Measurements from ENCODE around the gene MAPT.

DNA sequence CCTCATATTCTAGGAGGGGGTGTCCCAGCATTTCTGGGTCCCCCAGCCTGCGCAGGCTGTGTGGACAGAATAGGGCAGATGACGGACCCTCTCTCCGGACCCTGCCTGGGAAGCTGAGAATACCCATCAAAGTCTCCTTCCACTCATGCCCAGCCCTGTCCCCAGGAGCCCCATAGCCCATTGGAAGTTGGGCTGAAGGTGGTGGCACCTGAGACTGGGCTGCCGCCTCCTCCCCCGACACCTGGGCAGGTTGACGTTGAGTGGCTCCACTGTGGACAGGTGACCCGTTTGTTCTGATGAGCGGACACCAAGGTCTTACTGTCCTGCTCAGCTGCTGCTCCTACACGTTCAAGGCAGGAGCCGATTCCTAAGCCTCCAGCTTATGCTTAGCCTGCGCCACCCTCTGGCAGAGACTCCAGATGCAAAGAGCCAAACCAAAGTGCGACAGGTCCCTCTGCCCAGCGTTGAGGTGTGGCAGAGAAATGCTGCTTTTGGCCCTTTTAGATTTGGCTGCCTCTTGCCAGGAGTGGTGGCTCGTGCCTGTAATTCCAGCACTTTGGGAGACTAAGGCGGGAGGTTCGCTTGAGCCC, 116.3 kb downstream of the MAPT start:
- no peak for TF ChIP-seq CREB1 (IDR thresholded peaks at IDR 0.05; ENCODE audit: low read depth)
- TF ChIP-seq TAF1 (IDR thresholded peaks at IDR 0.05; ENCODE audit: low read depth): no peak
- no peak for TF ChIP-seq CEBPB (IDR thresholded peaks at IDR 0.05)
- TF ChIP-seq, protein P1, sequence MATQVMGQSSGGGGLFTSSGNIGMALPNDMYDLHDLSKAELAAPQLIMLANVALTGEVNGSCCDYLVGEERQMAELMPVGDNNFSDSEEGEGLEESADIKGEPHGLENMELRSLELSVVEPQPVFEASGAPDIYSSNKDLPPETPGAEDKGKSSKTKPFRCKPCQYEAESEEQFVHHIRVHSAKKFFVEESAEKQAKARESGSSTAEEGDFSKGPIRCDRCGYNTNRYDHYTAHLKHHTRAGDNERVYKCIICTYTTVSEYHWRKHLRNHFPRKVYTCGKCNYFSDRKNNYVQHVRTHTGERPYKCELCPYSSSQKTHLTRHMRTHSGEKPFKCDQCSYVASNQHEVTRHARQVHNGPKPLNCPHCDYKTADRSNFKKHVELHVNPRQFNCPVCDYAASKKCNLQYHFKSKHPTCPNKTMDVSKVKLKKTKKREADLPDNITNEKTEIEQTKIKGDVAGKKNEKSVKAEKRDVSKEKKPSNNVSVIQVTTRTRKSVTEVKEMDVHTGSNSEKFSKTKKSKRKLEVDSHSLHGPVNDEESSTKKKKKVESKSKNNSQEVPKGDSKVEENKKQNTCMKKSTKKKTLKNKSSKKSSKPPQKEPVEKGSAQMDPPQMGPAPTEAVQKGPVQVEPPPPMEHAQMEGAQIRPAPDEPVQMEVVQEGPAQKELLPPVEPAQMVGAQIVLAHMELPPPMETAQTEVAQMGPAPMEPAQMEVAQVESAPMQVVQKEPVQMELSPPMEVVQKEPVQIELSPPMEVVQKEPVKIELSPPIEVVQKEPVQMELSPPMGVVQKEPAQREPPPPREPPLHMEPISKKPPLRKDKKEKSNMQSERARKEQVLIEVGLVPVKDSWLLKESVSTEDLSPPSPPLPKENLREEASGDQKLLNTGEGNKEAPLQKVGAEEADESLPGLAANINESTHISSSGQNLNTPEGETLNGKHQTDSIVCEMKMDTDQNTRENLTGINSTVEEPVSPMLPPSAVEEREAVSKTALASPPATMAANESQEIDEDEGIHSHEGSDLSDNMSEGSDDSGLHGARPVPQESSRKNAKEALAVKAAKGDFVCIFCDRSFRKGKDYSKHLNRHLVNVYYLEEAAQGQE (IDR thresholded peaks at IDR 0.05; ENCODE audit: low read depth): no peak
- TF ChIP-seq TEAD4 (IDR thresholded peaks at IDR 0.05): no peak
- TF ChIP-seq, protein P2, sequence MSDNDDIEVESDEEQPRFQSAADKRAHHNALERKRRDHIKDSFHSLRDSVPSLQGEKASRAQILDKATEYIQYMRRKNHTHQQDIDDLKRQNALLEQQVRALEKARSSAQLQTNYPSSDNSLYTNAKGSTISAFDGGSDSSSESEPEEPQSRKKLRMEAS (IDR thresholded peaks at IDR 0.05): no peak
- no peak for TF ChIP-seq RAD21 (IDR thresholded peaks at IDR 0.05; ENCODE audit: low read depth)

Data from Ishikawa (cell line).